ENCODE data around the gene TAS2R38. TPM values are rescaled to one million over a fixed set of nuclear protein-coding genes. Genes with fewer than 3 reads are reported as not detected.

Gene TAS2R38
- total RNA-seq, 1 experiment from 2014 or later, result not detected

DNA sequence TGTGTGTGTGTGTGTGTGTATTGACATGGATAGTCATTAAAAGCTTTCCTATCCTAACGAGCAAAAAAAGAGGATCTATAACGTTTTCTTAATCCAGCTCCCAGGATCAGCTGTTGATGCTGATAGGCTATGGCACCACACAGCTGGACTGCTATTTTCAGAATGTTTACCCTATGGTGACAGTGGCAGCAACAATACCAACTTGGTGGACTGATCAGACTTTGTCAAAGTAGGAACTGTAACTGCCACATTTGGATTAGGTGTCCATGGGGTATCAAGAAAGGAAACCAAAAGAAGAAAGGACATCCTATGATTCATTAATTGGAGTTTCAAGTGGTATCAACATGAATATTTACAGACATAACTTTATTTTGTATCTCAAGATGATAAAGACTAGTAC, 24.1 kb downstream of the TAS2R38 start:
- H3K79me2 ChIP-seq (ENCODE audit: insufficient read depth, low read length), result no peaks in the 10 kb centered on the region
- DNase-seq, result no peak

More for the DNA sequence above, 24.1 kb downstream of the TAS2R38 start:
- Histone ChIP-seq H3K56ac (ENCODE audit: insufficient read length, low read depth, low read length) (no peak overlapping the region), H2BK120ac (ENCODE audit: low read depth, low read length, poor library complexity, severe bottlenecking) (no peak overlapping the region), H2BK5ac (ENCODE audit: insufficient read length, low read length) (no peak overlapping the region), H3K27ac (ENCODE audit: insufficient read length, low read depth, low read length) (no peak overlapping the region), H3K9ac (ENCODE audit: extremely low read depth, insufficient read length, low read length) (no peak overlapping the region), H4K91ac (ENCODE audit: insufficient read length, low read depth, low read length) (no peak overlapping the region), H2BK12ac (ENCODE audit: insufficient read length, low read depth, low read length) (no peak overlapping the region), H4K8ac (replicated peaks; ENCODE audit: insufficient read length, low read depth, low read length) (no peak overlapping the region), H2AK5ac (ENCODE audit: insufficient read length, low read length) (no peak overlapping the region), H3K79me1 (ENCODE audit: insufficient read depth, low read depth, low read length, poor library complexity, severe bottlenecking) (no peaks in the 10 kb centered on the region), H3K4me2 (ENCODE audit: insufficient read depth, insufficient read length, low read length) (no peak overlapping the region), H2BK20ac (ENCODE audit: low read depth, low read length, poor library complexity, severe bottlenecking) (no peak overlapping the region), H3K14ac (ENCODE audit: insufficient read depth, low read length) (no peak overlapping the region), H3K27me3 (ENCODE audit: insufficient read depth, low read length) (no peaks in the 10 kb centered on the region), H3K9me3 (ENCODE audit: control insufficient read depth, low read depth, low read length) (no peaks in the 10 kb centered on the region), H3K23ac (ENCODE audit: insufficient read length, low read depth, low read length) (no peak overlapping the region), H3T11ph (ENCODE audit: low read length) (no peak overlapping the region), H2BK15ac (ENCODE audit: low read depth, low read length) (no peak overlapping the region), H3K23me2 (ENCODE audit: insufficient read length, low read depth, low read length, poor library complexity, severe bottlenecking) (no peaks in the 10 kb centered on the region), H3K18ac (ENCODE audit: insufficient read length, low read depth, low read length) (no peak overlapping the region), H2AFZ (ENCODE audit: low read length) (no peak overlapping the region), H4K20me1 (ENCODE audit: control insufficient read depth, insufficient read depth, insufficient read length) (no peaks in the 10 kb centered on the region), H3K4ac (ENCODE audit: low read depth, low read length) (no peak overlapping the region), H3K4me1 (ENCODE audit: insufficient read depth, low read length) (no peaks in the 10 kb centered on the region), H4K5ac (ENCODE audit: insufficient read length, low read depth, low read length) (no peak overlapping the region)
- TF ChIP-seq, protein P1, sequence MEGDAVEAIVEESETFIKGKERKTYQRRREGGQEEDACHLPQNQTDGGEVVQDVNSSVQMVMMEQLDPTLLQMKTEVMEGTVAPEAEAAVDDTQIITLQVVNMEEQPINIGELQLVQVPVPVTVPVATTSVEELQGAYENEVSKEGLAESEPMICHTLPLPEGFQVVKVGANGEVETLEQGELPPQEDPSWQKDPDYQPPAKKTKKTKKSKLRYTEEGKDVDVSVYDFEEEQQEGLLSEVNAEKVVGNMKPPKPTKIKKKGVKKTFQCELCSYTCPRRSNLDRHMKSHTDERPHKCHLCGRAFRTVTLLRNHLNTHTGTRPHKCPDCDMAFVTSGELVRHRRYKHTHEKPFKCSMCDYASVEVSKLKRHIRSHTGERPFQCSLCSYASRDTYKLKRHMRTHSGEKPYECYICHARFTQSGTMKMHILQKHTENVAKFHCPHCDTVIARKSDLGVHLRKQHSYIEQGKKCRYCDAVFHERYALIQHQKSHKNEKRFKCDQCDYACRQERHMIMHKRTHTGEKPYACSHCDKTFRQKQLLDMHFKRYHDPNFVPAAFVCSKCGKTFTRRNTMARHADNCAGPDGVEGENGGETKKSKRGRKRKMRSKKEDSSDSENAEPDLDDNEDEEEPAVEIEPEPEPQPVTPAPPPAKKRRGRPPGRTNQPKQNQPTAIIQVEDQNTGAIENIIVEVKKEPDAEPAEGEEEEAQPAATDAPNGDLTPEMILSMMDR (conservative IDR thresholded peaks at IDR 0.05), result no peak
- Mint-ChIP-seq H3K27ac (no peak overlapping the region), H3K27me3 (ENCODE audit: low read depth) (no peaks in the 10 kb centered on the region), H3K4me3 (no peak overlapping the region), H3K36me3 (ENCODE audit: insufficient read depth in 1 of 3, low read depth in 3 of 3) (no peaks in the 10 kb centered on the region; a peak in 1 of 7 replicates), H3K9me3 (no peaks in the 10 kb centered on the region), H3K4me1 (peaks cover 5% of the 10 kb centered on the region in 2 experiments)
- WGBS (ENCODE audit: extremely low coverage, insufficient read length, low lambda C conversion rate), result no CpG with 5 or more reads among the region's 2 CpGs

Measured in H9 (cell line).